ENCODE data around the gene ZFAND3.

Gene ZFAND3

DNA sequence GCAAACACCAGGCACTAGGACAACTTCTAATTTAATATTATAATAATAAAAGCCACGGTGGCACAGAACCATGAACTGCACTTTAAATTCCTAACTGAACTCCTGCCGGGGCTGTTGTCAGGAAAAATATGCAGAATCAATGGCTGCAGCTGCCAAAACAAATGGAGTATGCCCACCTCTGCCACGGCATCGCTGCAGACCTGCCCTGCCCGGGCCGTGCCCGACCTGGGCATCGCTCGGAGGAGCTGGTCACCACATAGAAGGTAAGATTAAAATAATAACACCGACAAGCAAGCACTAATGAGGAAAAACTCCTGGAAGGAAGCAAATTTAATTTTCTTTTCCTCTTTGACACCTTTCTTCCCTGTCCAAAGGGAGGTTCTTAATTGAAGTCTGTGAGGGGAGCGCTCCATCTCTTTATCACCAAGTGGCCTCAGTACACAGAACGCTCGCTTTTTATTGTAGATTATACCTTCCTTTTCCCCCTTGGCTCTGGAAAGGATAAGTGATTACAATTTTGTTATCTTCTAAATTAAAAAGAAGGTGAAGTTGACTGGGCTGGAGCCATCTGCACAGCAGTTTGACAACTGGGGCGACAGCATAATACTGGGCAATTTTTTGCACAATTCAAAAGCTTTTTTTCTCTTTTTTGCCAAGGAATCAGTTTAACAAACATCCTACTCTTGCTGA is 351.3 kb downstream of the ZFAND3 start:
- H3K4me1 ChIP-seq (ENCODE audit: control insufficient read depth, insufficient read depth, low read length), result peaks cover 16% of the 10 kb centered on the region
- no peaks in the 10 kb centered on the region for H3K27me3 ChIP-seq (ENCODE audit: control insufficient read depth, insufficient read depth, low read length)
- WGBS (ENCODE audit: insufficient coverage, insufficient read length), result no CpG with 5 or more reads among the region's 14 CpGs
- no peaks in the 10 kb centered on the region for H3K36me3 ChIP-seq (ENCODE audit: control insufficient read depth, insufficient read depth, low read length)
- no peak overlapping the region for H3K4me3 ChIP-seq (ENCODE audit: low read length)
- H3K27ac ChIP-seq (ENCODE audit: low read length), result no peak overlapping the region
- no peak for DNase-seq (ENCODE audit: low read depth, low spot score)
- H3K9me3 ChIP-seq (ENCODE audit: control insufficient read depth, insufficient read depth, low read length), result no peaks in the 10 kb centered on the region

- no peak for DNase-seq (ENCODE audit: low read depth, low spot score)
- H3K9me3 ChIP-seq (ENCODE audit: control insufficient read depth, insufficient read depth, low read length), result no peaks in the 10 kb centered on the region
- WGBS (ENCODE audit: insufficient coverage, insufficient read length), result no CpG with 5 or more reads among the region's 13 CpGs
- H3K36me3 ChIP-seq (ENCODE audit: control insufficient read depth, insufficient read depth, low read length), result no peaks in the 10 kb centered on the region
- no peak overlapping the region for H3K27ac ChIP-seq (ENCODE audit: low read length)
- no peaks in the 10 kb centered on the region for H3K27me3 ChIP-seq (ENCODE audit: control insufficient read depth, insufficient read depth, low read length)
- peaks cover 14% of the 10 kb centered on the region for H3K4me1 ChIP-seq (ENCODE audit: control insufficient read depth, insufficient read depth, low read length)
- H3K4me3 ChIP-seq (ENCODE audit: low read length), result no peak overlapping the region
These were observed 352.6 kb downstream of the ZFAND3 start for GRCh38 chr6:38171997-38172738.

DNA sequence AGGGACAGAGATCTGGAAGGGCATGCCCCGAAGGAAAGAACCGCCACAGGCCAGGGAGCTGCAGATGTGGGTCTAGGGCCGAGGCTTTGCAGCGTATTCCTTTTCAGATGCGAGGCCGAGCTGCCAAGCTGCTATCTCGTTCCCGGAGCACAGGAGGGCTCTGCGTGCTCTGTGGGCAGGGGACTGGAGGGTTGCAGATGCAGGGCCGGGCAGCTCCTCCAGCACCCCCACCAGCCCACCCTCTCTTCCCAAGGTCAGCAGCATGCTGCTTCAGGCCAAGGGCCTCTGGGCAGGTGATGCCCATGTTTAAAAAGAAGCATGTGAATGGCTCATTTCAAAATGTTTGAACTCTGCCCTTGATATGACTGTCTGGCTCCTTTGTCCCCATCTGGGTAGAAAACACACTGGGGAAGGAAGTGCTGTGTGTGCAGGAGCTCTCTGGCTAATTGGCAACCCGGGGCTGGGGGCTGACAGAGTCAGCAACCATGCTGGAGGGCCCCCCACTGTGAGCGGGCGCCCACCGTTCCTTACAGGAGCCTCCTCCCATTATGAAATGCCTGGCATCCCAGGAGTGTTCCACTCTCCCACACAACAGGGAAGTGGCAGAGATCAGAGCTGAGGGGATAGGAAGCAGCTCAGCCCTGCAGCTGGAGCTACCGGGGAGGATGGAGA is 353.3 kb downstream of the ZFAND3 start:
- H3K36me3 ChIP-seq (ENCODE audit: control insufficient read depth, insufficient read depth, low read length), result no peaks in the 10 kb centered on the region
- H3K9me3 ChIP-seq (ENCODE audit: control insufficient read depth, insufficient read depth, low read length), result no peaks in the 10 kb centered on the region
- WGBS (ENCODE audit: insufficient coverage, insufficient read length), result no CpG with 5 or more reads among the region's 15 CpGs
- no peaks in the 10 kb centered on the region for H3K27me3 ChIP-seq (ENCODE audit: control insufficient read depth, insufficient read depth, low read length)
- H3K4me1 ChIP-seq (ENCODE audit: control insufficient read depth, insufficient read depth, low read length), result peaks cover 12% of the 10 kb centered on the region
- no peak overlapping the region for H3K27ac ChIP-seq (ENCODE audit: low read length)
- no peak for DNase-seq (ENCODE audit: low read depth, low spot score)
- H3K4me3 ChIP-seq (ENCODE audit: low read length), result no peak overlapping the region

- no CpG with 5 or more reads among the region's 11 CpGs for WGBS (ENCODE audit: insufficient coverage, insufficient read length)
- H3K9me3 ChIP-seq (ENCODE audit: control insufficient read depth, insufficient read depth, low read length), result no peaks in the 10 kb centered on the region
- H3K4me1 ChIP-seq (ENCODE audit: control insufficient read depth, insufficient read depth, low read length), result peaks cover 12% of the 10 kb centered on the region
- no peaks in the 10 kb centered on the region for H3K36me3 ChIP-seq (ENCODE audit: control insufficient read depth, insufficient read depth, low read length)
- no peaks in the 10 kb centered on the region for H3K27me3 ChIP-seq (ENCODE audit: control insufficient read depth, insufficient read depth, low read length)
- H3K4me3 ChIP-seq (ENCODE audit: low read length), result no peak overlapping the region
- DNase-seq (ENCODE audit: low read depth, low spot score), result no peak
- H3K27ac ChIP-seq (ENCODE audit: low read length), result no peak overlapping the region
These were observed 354.4 kb downstream of the ZFAND3 start for GRCh38 chr6:38173909-38174308.

- no peak for DNase-seq (ENCODE audit: low read depth, low spot score)
- Histone ChIP-seq H3K4me3 (ENCODE audit: low read length) (no peak overlapping the region), H3K9me3 (ENCODE audit: control insufficient read depth, insufficient read depth, low read length) (no peaks in the 10 kb centered on the region), H3K27me3 (ENCODE audit: control insufficient read depth, insufficient read depth, low read length) (no peaks in the 10 kb centered on the region), H3K4me1 (ENCODE audit: control insufficient read depth, insufficient read depth, low read length) (peaks cover 9% of the 10 kb centered on the region), H3K27ac (ENCODE audit: low read length) (no peak overlapping the region), H3K36me3 (ENCODE audit: control insufficient read depth, insufficient read depth, low read length) (no peaks in the 10 kb centered on the region)
- WGBS (ENCODE audit: insufficient coverage, insufficient read length), result no CpG with 5 or more reads among the region's 8 CpGs
These were observed 354.8 kb downstream of the ZFAND3 start for GRCh38 chr6:38174315-38174714.

DNA sequence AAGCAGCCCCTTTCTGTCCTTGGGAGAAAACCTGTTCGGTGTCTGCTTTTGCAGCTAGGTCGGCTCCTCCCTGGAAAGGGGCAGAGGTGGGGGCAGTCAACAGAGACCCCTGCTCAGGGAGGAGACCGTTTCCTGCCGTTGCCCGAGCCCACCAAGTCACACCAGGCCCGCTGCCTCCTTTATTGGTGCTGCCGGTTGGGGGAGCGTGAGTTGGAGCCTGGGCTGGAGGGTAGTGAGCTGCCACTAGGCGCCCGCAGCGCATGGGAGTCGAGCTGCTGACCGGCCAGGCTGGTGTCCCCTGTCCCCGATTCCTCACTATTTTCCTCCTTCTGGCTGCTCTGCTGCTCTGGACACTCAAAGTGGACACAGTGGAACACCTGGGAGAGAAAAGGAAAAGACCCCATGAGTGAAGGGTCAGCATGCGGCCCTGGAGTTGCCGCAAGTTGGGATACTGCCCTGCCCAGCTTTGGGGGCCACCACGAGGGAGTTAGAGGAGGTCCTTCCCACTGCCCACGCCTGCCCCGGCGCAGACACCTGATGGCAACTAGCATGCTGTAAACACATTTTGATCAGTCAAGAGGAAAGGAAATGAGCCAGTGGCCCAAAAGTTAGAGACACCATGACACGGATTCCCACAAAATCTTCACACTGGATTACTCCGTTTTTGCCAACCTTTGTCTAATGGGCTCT is 355.4 kb downstream of the ZFAND3 start:
- Histone ChIP-seq H3K4me3 (ENCODE audit: low read length) (no peak overlapping the region), H3K27ac (ENCODE audit: low read length) (no peak overlapping the region), H3K9me3 (ENCODE audit: control insufficient read depth, insufficient read depth, low read length) (no peaks in the 10 kb centered on the region), H3K4me1 (ENCODE audit: control insufficient read depth, insufficient read depth, low read length) (peaks cover 6% of the 10 kb centered on the region; the same call in 1 of the 2 replicates), H3K36me3 (ENCODE audit: control insufficient read depth, insufficient read depth, low read length) (no peaks in the 10 kb centered on the region), H3K27me3 (ENCODE audit: control insufficient read depth, insufficient read depth, low read length) (no peaks in the 10 kb centered on the region)
- no CpG with 5 or more reads among the region's 22 CpGs for whole genome bisulfite sequencing (ENCODE audit: insufficient coverage, insufficient read length)
- no peak for DNase-seq (ENCODE audit: low read depth, low spot score)

DNA sequence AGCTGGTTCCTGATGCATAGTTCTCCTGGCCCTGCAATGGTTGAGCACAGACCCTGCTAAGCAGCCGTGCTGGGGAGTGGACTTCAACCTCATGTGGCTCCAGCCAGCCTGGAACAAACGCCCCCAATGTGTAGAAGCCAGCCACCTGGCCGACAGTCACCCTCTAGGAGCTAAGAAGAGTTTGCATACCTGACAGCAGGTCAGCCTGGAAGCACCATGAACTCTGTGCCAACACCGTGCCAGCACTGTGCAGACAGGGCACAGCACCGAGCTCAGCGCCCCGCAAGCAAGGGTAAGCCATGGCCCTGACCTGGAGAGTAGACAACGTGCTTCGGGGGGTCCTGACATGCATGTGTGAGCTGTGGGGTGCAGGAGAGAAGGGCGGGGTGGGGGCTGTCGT is 356.3 kb downstream of the ZFAND3 start:
- no peak overlapping the region for H3K4me3 ChIP-seq (ENCODE audit: low read length)
- H3K36me3 ChIP-seq (ENCODE audit: control insufficient read depth, insufficient read depth, low read length), result no peaks in the 10 kb centered on the region
- no peaks in the 10 kb centered on the region for H3K4me1 ChIP-seq (ENCODE audit: control insufficient read depth, insufficient read depth, low read length)
- H3K9me3 ChIP-seq (ENCODE audit: control insufficient read depth, insufficient read depth, low read length), result no peaks in the 10 kb centered on the region
- H3K27me3 ChIP-seq (ENCODE audit: control insufficient read depth, insufficient read depth, low read length), result no peaks in the 10 kb centered on the region
- no peak overlapping the region for H3K27ac ChIP-seq (ENCODE audit: low read length)
- DNase-seq (ENCODE audit: low read depth, low spot score), result no peak
- no CpG with 5 or more reads among the region's 11 CpGs for WGBS (ENCODE audit: insufficient coverage, insufficient read length)

DNA sequence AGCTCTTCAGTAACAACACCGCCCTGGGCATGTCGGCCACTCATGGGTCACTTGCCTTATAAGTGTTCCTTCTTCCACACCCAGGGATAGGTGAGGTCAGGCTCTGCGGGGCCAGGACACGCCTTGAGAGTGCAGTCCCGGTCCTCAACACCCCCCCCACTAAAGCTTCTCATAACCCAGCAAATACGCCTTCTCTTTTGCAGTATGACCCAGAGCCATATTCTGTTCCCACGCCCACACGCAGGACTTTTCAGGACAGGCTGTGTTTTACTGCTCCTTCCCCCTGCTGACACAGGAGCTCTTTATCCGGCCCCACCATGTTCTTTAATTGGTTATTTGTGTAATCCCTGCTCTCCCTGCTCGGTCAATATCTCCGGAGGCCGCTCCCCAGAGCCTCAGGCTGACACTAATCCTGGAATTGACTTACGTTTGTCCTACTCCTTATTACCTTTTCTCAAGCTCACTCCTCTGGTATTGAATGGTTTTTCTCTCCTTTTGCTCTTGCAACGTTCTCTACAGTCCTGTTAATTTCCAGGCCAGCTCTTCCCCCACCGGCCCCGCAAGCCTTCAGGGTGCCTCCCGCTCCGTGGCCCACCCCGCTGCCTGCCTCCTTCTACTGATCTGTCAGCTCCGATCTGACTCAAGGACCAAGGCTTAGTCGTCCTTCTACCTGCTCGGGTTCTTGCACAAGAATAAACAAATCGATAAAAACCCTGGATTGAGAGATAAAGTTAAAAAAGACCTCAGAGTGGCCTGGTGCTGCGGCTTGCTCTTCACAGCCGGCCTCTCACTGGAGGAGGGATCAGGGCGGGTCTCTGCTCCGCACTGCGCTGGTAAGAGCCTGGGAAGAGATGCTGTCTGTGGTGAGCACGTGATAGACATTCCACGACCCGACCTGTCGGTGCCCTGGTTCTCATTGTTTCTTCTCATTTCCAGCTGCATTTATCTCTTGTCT is 357.5 kb downstream of the ZFAND3 start:
- H3K27me3 ChIP-seq (ENCODE audit: control insufficient read depth, insufficient read depth, low read length), result no peaks in the 10 kb centered on the region
- DNase-seq (ENCODE audit: low read depth, low spot score), result no peak
- no peaks in the 10 kb centered on the region for H3K9me3 ChIP-seq (ENCODE audit: control insufficient read depth, insufficient read depth, low read length)
- no peak overlapping the region for H3K4me3 ChIP-seq (ENCODE audit: low read length)
- no peak overlapping the region for H3K27ac ChIP-seq (ENCODE audit: low read length)
- no peaks in the 10 kb centered on the region for H3K36me3 ChIP-seq (ENCODE audit: control insufficient read depth, insufficient read depth, low read length)
- H3K4me1 ChIP-seq (ENCODE audit: control insufficient read depth, insufficient read depth, low read length), result no peaks in the 10 kb centered on the region
- no CpG with 5 or more reads among the region's 32 CpGs for WGBS (ENCODE audit: insufficient coverage, insufficient read length)

DNA sequence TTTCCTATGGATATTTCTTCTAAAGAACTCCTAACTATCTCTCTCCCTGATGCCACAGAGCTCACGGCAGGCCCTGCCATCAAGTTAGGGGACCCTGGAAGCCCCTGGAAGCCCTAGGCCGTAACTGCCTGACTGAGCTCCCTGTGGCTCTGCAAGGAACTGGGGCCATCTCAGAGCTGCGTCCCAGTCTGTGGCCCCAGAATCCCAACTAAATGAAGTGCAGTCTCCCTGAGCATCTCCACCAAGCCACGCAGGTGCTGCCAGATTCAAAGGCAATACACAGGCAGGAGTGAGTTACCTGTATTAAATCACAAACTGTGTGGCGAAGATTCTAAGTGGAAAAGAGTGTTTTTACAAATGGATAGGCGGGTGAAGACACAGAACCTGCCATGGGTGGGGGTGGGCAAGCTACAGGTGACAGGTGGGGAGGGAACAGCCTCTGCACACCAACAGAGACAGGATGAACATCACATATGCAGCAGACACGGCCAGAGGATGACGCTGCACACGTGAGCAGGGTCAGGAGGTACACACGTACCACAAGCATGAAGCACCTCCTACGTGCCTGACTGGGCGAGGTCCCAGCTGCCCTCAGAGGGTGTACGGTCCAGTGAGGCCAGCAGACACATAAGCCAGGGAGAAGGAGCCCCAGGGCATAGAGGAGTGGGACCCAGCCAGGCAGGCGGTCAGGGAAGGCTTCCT is 358.5 kb downstream of the ZFAND3 start:
- Histone ChIP-seq H3K36me3 (ENCODE audit: control insufficient read depth, insufficient read depth, low read length) (no peaks in the 10 kb centered on the region), H3K4me1 (ENCODE audit: control insufficient read depth, insufficient read depth, low read length) (no peaks in the 10 kb centered on the region), H3K27me3 (ENCODE audit: control insufficient read depth, insufficient read depth, low read length) (no peaks in the 10 kb centered on the region), H3K4me3 (ENCODE audit: low read length) (no peak overlapping the region), H3K9me3 (ENCODE audit: control insufficient read depth, insufficient read depth, low read length) (no peaks in the 10 kb centered on the region), H3K27ac (ENCODE audit: low read length) (no peak overlapping the region)
- no peak for DNase-seq (ENCODE audit: low read depth, low spot score)
- WGBS (ENCODE audit: insufficient coverage, insufficient read length), result no CpG with 5 or more reads among the region's 14 CpGs

All from iPS DF 6.9 (cell line).